ENCODE data around the gene CYTIP.
"Not testable (repeated sequence)": the region's sequence is repeated elsewhere in the genome, so short reads cannot be mapped to it uniquely, and the experiment has no call there.

Gene CYTIP

GRCh38 chr2:157424374-157424773, 19.5 kb downstream of the CYTIP start:
- DNase-seq (ENCODE audit: low read depth): no peak

- DNase-seq (ENCODE audit: low read depth): no peak
Observed at GRCh38 chr2:157421964-157422363, 21.9 kb downstream of the CYTIP start.

GRCh38 chr2:157421331-157421944, 22.5 kb downstream of the CYTIP start:
- no peak for DNase-seq (ENCODE audit: low read depth)

- DNase-seq (ENCODE audit: low read depth): no peak
Observed at GRCh38 chr2:157420771-157421323, 23.0 kb downstream of the CYTIP start.

GRCh38 chr2:157419031-157419575, 24.8 kb downstream of the CYTIP start:
- no peak for DNase-seq (ENCODE audit: low read depth)

GRCh38 chr2:157418239-157418641, 25.6 kb downstream of the CYTIP start:
- DNase-seq (ENCODE audit: low read depth): no peak

GRCh38 chr2:157415591-157416101, 28.2 kb downstream of the CYTIP start:
- no peak for DNase-seq (ENCODE audit: low read depth)

GRCh38 chr2:157414050-157414449, 29.8 kb downstream of the CYTIP start:
- DNase-seq (ENCODE audit: low read depth): no peak

- no peak for DNase-seq (ENCODE audit: low read depth)
Observed at GRCh38 chr2:157413326-157414035, 30.4 kb downstream of the CYTIP start.

GRCh38 chr2:157411624-157412336, 32.1 kb downstream of the CYTIP start:
- DNase-seq (ENCODE audit: low read depth): no peak

- DNase-seq (ENCODE audit: low read depth): not testable (repeated sequence)
Observed at GRCh38 chr2:157405398-157405797, 38.5 kb downstream of the CYTIP start.

GRCh38 chr2:157404363-157404762, 39.5 kb downstream of the CYTIP start:
- DNase-seq (ENCODE audit: low read depth): no peak

GRCh38 chr2:157402801-157403485, 40.9 kb downstream of the CYTIP start:
- DNase-seq (ENCODE audit: low read depth): not testable (repeated sequence)

GRCh38 chr2:157395811-157396210, 48.1 kb downstream of the CYTIP start:
- no peak for DNase-seq (ENCODE audit: low read depth)

GRCh38 chr2:157394928-157395327, 49.0 kb downstream of the CYTIP start:
- no peak for DNase-seq (ENCODE audit: low read depth)

- no peak for DNase-seq (ENCODE audit: low read depth)
Observed at GRCh38 chr2:157393348-157393747, 50.5 kb downstream of the CYTIP start.

- no peak for DNase-seq (ENCODE audit: low read depth)
Observed at GRCh38 chr2:157388827-157389226, 55.1 kb downstream of the CYTIP start.

- DNase-seq (ENCODE audit: low read depth): no peak
Observed at GRCh38 chr2:157386747-157387146, 57.1 kb downstream of the CYTIP start.

GRCh38 chr2:157386247-157386646, 57.6 kb downstream of the CYTIP start:
- no peak for DNase-seq (ENCODE audit: low read depth)

GRCh38 chr2:157377861-157378260, 66.0 kb downstream of the CYTIP start:
- DNase-seq (ENCODE audit: low read depth): no peak

- DNase-seq (ENCODE audit: low read depth): no peak
Observed at GRCh38 chr2:157376041-157376440, 67.8 kb downstream of the CYTIP start.

- DNase-seq (ENCODE audit: low read depth): no peak
Observed at GRCh38 chr2:157375384-157375783, 68.5 kb downstream of the CYTIP start.
